ENCODE data around the gene OTOP2.

DNA sequence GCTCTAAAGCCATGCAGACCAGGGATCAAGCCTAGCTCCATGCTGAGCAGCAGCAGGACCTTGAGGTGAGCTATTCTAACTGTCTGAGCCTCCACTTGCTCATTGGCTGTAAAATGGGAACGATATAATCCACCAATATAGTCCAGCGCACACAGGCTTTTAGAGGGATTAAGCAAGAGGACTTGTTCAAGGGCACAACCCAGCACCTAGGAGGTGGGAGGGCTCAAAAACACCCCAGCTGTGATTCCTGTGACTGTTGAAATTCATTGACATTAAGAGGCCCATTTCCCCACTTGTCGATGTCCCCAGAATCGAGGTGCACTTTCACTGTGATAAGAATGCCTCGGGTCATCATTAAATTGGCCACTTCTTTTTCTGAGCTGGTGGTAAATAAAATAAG, 5.2 kb upstream of the OTOP2 start:
- TF ChIP-seq ESRRA (CRISPR knock-in tag; IDR thresholded peaks at IDR 0.05; ENCODE audit: borderline replicate concordance) (no peak), NFYB (CRISPR knock-in tag; conservative IDR thresholded peaks at IDR 0.05; ENCODE audit: low read depth) (no peak), NR3C1 (CRISPR knock-in tag; conservative IDR thresholded peaks at IDR 0.05; ENCODE audit: low read depth) (no peak), CREB1 (CRISPR knock-in tag; IDR thresholded peaks at IDR 0.05) (no peak), ZNF121 (CRISPR knock-in tag; IDR thresholded peaks at IDR 0.05) (no peak), ZNF232 (CRISPR knock-in tag; IDR thresholded peaks at IDR 0.05) (no peak), EMX1 (CRISPR knock-in tag; IDR thresholded peaks at IDR 0.05) (no peak), ZBTB21 (CRISPR knock-in tag; IDR thresholded peaks at IDR 0.05; ENCODE audit: borderline replicate concordance) (no peak)
- TF ChIP-seq, protein P1, sequence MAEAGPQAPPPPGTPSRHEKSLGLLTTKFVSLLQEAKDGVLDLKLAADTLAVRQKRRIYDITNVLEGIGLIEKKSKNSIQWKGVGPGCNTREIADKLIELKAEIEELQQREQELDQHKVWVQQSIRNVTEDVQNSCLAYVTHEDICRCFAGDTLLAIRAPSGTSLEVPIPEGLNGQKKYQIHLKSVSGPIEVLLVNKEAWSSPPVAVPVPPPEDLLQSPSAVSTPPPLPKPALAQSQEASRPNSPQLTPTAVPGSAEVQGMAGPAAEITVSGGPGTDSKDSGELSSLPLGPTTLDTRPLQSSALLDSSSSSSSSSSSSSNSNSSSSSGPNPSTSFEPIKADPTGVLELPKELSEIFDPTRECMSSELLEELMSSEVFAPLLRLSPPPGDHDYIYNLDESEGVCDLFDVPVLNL (CRISPR knock-in tag; IDR thresholded peaks at IDR 0.05; ENCODE audit: borderline replicate concordance, low read depth): no peak
- TF ChIP-seq, protein P2, sequence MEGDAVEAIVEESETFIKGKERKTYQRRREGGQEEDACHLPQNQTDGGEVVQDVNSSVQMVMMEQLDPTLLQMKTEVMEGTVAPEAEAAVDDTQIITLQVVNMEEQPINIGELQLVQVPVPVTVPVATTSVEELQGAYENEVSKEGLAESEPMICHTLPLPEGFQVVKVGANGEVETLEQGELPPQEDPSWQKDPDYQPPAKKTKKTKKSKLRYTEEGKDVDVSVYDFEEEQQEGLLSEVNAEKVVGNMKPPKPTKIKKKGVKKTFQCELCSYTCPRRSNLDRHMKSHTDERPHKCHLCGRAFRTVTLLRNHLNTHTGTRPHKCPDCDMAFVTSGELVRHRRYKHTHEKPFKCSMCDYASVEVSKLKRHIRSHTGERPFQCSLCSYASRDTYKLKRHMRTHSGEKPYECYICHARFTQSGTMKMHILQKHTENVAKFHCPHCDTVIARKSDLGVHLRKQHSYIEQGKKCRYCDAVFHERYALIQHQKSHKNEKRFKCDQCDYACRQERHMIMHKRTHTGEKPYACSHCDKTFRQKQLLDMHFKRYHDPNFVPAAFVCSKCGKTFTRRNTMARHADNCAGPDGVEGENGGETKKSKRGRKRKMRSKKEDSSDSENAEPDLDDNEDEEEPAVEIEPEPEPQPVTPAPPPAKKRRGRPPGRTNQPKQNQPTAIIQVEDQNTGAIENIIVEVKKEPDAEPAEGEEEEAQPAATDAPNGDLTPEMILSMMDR (IDR thresholded peaks at IDR 0.05): no peak
- TF ChIP-seq, protein P3, sequence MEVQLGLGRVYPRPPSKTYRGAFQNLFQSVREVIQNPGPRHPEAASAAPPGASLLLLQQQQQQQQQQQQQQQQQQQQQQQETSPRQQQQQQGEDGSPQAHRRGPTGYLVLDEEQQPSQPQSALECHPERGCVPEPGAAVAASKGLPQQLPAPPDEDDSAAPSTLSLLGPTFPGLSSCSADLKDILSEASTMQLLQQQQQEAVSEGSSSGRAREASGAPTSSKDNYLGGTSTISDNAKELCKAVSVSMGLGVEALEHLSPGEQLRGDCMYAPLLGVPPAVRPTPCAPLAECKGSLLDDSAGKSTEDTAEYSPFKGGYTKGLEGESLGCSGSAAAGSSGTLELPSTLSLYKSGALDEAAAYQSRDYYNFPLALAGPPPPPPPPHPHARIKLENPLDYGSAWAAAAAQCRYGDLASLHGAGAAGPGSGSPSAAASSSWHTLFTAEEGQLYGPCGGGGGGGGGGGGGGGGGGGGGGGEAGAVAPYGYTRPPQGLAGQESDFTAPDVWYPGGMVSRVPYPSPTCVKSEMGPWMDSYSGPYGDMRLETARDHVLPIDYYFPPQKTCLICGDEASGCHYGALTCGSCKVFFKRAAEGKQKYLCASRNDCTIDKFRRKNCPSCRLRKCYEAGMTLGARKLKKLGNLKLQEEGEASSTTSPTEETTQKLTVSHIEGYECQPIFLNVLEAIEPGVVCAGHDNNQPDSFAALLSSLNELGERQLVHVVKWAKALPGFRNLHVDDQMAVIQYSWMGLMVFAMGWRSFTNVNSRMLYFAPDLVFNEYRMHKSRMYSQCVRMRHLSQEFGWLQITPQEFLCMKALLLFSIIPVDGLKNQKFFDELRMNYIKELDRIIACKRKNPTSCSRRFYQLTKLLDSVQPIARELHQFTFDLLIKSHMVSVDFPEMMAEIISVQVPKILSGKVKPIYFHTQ (CRISPR knock-in tag; IDR thresholded peaks at IDR 0.05): no peak
- TF ChIP-seq, protein P4, sequence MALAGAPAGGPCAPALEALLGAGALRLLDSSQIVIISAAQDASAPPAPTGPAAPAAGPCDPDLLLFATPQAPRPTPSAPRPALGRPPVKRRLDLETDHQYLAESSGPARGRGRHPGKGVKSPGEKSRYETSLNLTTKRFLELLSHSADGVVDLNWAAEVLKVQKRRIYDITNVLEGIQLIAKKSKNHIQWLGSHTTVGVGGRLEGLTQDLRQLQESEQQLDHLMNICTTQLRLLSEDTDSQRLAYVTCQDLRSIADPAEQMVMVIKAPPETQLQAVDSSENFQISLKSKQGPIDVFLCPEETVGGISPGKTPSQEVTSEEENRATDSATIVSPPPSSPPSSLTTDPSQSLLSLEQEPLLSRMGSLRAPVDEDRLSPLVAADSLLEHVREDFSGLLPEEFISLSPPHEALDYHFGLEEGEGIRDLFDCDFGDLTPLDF (CRISPR knock-in tag; IDR thresholded peaks at IDR 0.05): no peak
- TF ChIP-seq, protein P5, sequence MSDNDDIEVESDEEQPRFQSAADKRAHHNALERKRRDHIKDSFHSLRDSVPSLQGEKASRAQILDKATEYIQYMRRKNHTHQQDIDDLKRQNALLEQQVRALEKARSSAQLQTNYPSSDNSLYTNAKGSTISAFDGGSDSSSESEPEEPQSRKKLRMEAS (CRISPR knock-in tag; IDR thresholded peaks at IDR 0.05): no peak
